Keratinocyte (primary cell): ENCODE measurements around the gene WAC.

Source experiments
- EZH2 ChIP-seq: IDR thresholded peaks from one replicate; pipeline ENCODE4 v1.6.1; 2012; ENCODE audit warnings: inconsistent platforms, mild to moderate bottlenecking, low read length, moderate library complexity
- TF ChIP-seq, protein P1 (sequence below), 3 experiments: IDR thresholded peaks in 1 of 3; conservative IDR thresholded peaks in 1 of 3; optimal IDR thresholded peaks in 1 of 3; 2 replicates in 2 of 3; 3 replicates in 1 of 3; pipeline versions ENCODE3 to v1.5.1; 2011; ENCODE audit warnings: low read length in 3 of 3, mild to moderate bottlenecking in 3 of 3, moderate library complexity in 2 of 3, control low read depth in 1 of 3, inconsistent platforms in 1 of 3; ENCODE audit not compliant: insufficient read depth in 2 of 3; ENCODE audit errors: extremely low read depth in 1 of 3

DNA sequence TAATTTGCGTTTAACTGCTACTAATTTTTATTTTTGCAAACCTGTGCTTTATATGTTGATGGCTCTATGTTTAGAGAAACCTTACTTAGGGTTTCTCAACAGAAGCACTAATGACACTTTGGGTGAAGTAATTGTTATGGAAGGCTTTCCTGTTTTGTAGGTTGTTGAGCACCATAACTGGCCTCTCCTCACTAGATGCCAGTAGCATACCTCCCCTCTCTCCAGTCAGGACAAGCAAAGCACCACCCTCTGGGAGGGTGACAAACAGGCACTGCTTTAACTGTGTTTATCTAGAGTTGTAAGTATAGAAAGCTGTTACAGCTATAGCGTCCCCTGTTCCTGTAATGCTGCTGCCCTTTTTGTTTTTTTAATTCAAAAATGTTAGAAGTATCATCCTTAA is 60.9 kb downstream of the WAC start:
- TF ChIP-seq, protein P1, sequence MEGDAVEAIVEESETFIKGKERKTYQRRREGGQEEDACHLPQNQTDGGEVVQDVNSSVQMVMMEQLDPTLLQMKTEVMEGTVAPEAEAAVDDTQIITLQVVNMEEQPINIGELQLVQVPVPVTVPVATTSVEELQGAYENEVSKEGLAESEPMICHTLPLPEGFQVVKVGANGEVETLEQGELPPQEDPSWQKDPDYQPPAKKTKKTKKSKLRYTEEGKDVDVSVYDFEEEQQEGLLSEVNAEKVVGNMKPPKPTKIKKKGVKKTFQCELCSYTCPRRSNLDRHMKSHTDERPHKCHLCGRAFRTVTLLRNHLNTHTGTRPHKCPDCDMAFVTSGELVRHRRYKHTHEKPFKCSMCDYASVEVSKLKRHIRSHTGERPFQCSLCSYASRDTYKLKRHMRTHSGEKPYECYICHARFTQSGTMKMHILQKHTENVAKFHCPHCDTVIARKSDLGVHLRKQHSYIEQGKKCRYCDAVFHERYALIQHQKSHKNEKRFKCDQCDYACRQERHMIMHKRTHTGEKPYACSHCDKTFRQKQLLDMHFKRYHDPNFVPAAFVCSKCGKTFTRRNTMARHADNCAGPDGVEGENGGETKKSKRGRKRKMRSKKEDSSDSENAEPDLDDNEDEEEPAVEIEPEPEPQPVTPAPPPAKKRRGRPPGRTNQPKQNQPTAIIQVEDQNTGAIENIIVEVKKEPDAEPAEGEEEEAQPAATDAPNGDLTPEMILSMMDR (optimal IDR thresholded peaks at IDR 0.05 in 1 of 3, IDR thresholded peaks at IDR 0.05 in 1 of 3, conservative IDR thresholded peaks at IDR 0.05 in 1 of 3; ENCODE audit: extremely low read depth in 1 of 3, insufficient read depth in 2 of 3, low read length in 3 of 3) = no peak
- no peak for TF ChIP-seq EZH2
